Activated T-helper 1 cell treated with anti-CD3 and anti-CD28 coated beads, Interleukin-12 subunit alpha, Interleukin-12 subunit beta, Interleukin-2, Interleukin-4 antibody, amounts not matched to agents 30 ng/mL and 10 ng/mL and 1 ng/mL, durations not matched to agents 14 hours and 24 hours and 36 hours (primary cell): ENCODE data around the gene CCDC91. TPM values are rescaled to one million over a fixed set of nuclear protein-coding genes. Genes with fewer than 3 reads are reported as not detected.
"Not testable (repeated sequence)": the region's sequence is repeated elsewhere in the genome, so short reads cannot be mapped to it uniquely, and the experiment has no call there.

ENCODE experiments used
- DNase-seq: peaks from one replicate; pipeline ENCODE4 v3.0.0; 2021; ENCODE audit warnings: low spot score
- H3K27ac Mint-ChIP-seq: one replicate; pipeline ENCODE4 v1.8.0; 2021; ENCODE audit warnings: mild to moderate bottlenecking, mixed read lengths
- H3K27me3 Mint-ChIP-seq: one replicate; pipeline ENCODE4 v1.8.0; 2022; ENCODE audit warnings: mild to moderate bottlenecking, moderate library complexity, mixed read lengths; ENCODE audit not compliant: insufficient read depth
- H3K36me3 Mint-ChIP-seq: one replicate; pipeline ENCODE4 v1.8.0; 2021; ENCODE audit warnings: low read depth, mixed read lengths
- H3K4me1 Mint-ChIP-seq: one replicate; pipeline ENCODE4 v1.8.0; 2021; ENCODE audit warnings: low read depth, mixed read lengths
- H3K4me3 Mint-ChIP-seq: one replicate; pipeline ENCODE4 v1.8.0; 2021; ENCODE audit warnings: mild to moderate bottlenecking, moderate library complexity, mixed read lengths
- H3K9me3 Mint-ChIP-seq: one replicate; pipeline ENCODE4 v1.8.0; 2021; ENCODE audit warnings: mixed read lengths
- intact Hi-C: fragments of 100-400 bp; cut with micrococcal nuclease; formaldehyde crosslinking; loops from one replicate; pipeline ENCODE4 v1.15.1; 2024
- total RNA-seq: library from RNA; stranded (reverse); gene quantifications from 2 replicates; pipeline ENCODE4 v1.2.3, GENCODE V29; 2022

Gene CCDC91
- total RNA-seq, 1 donor from 2014 or later, result 12.9 TPM

GRCh38 chr12:28242129-28242495, 51.9 kb downstream of the CCDC91 start:
- no peak for DNase-seq
- Mint-ChIP-seq H3K4me3 (no peak overlapping the region), H3K36me3 (peaks cover 3% of the 10 kb centered on the region), H3K4me1 (no peaks in the 10 kb centered on the region), H3K9me3 (no peaks in the 10 kb centered on the region), H3K27ac (no peak overlapping the region), H3K27me3 (no peaks in the 10 kb centered on the region)
- intact Hi-C loops, result no loop called here

- no peaks in the 10 kb centered on the region for H3K4me1 Mint-ChIP-seq
- no peaks in the 10 kb centered on the region for H3K9me3 Mint-ChIP-seq
- H3K36me3 Mint-ChIP-seq, result peaks cover 3% of the 10 kb centered on the region
- intact Hi-C loops, result no loop called here
- no peak overlapping the region for H3K4me3 Mint-ChIP-seq
- no peak overlapping the region for H3K27ac Mint-ChIP-seq
- no peaks in the 10 kb centered on the region for H3K27me3 Mint-ChIP-seq
- no peak for DNase-seq
Measured at GRCh38 chr12:28242496-28243309, 52.4 kb downstream of the CCDC91 start.

GRCh38 chr12:28243310-28243633, 53.0 kb downstream of the CCDC91 start:
- H3K27me3 Mint-ChIP-seq, result no peaks in the 10 kb centered on the region
- peaks cover 3% of the 10 kb centered on the region for H3K36me3 Mint-ChIP-seq
- no peak overlapping the region for H3K4me3 Mint-ChIP-seq
- intact Hi-C loops, result no loop called here
- H3K4me1 Mint-ChIP-seq, result peaks cover 3% of the 10 kb centered on the region
- no peak overlapping the region for H3K27ac Mint-ChIP-seq
- no peak for DNase-seq
- no peaks in the 10 kb centered on the region for H3K9me3 Mint-ChIP-seq

- Mint-ChIP-seq H3K4me3 (no peak overlapping the region), H3K27me3 (no peaks in the 10 kb centered on the region), H3K4me1 (peaks cover 38% of the 10 kb centered on the region), H3K36me3 (peaks cover 5% of the 10 kb centered on the region), H3K9me3 (no peaks in the 10 kb centered on the region), H3K27ac (no peak overlapping the region)
- intact Hi-C loops, result no loop called here
- DNase-seq, result no peak
Measured at GRCh38 chr12:28247806-28248205, 57.5 kb downstream of the CCDC91 start.

- Mint-ChIP-seq H3K36me3 (peaks cover 5% of the 10 kb centered on the region), H3K27me3 (no peaks in the 10 kb centered on the region), H3K27ac (peak overlapping the region; percentile 40), H3K9me3 (no peaks in the 10 kb centered on the region), H3K4me3 (no peak overlapping the region), H3K4me1 (peaks cover 46% of the 10 kb centered on the region)
- no peak for DNase-seq
- intact Hi-C loops, result no loop called here
Measured at GRCh38 chr12:28248555-28249145, 58.4 kb downstream of the CCDC91 start.

GRCh38 chr12:28253161-28253641, 62.9 kb downstream of the CCDC91 start:
- H3K27me3 Mint-ChIP-seq, result no peaks in the 10 kb centered on the region
- H3K27ac Mint-ChIP-seq, result peak overlapping the region; percentile 97
- H3K9me3 Mint-ChIP-seq, result no peaks in the 10 kb centered on the region
- DNase-seq, result peak; percentile 18
- H3K4me1 Mint-ChIP-seq, result peaks cover 48% of the 10 kb centered on the region
- H3K36me3 Mint-ChIP-seq, result peaks cover 5% of the 10 kb centered on the region
- H3K4me3 Mint-ChIP-seq, result peak overlapping the region; percentile 74
- intact Hi-C loops, result loop anchor here (1.0 to 5.0 kb wide), 14 partner anchors 13 to 1314 kb away; partner anchors contain the start of genes CCDC91 and FGFR1OP2

GRCh38 chr12:28257411-28257810, 67.2 kb downstream of the CCDC91 start:
- H3K4me1 Mint-ChIP-seq, result peaks cover 16% of the 10 kb centered on the region
- H3K27ac Mint-ChIP-seq, result no peak overlapping the region
- no peaks in the 10 kb centered on the region for H3K27me3 Mint-ChIP-seq
- DNase-seq, result no peak
- intact Hi-C loops, result no loop called here
- peaks cover 2% of the 10 kb centered on the region for H3K36me3 Mint-ChIP-seq
- H3K4me3 Mint-ChIP-seq, result no peak overlapping the region
- H3K9me3 Mint-ChIP-seq, result no peaks in the 10 kb centered on the region

GRCh38 chr12:28258998-28259397, 68.7 kb downstream of the CCDC91 start:
- Mint-ChIP-seq H3K27ac (no peak overlapping the region), H3K9me3 (no peaks in the 10 kb centered on the region), H3K36me3 (peaks cover 2% of the 10 kb centered on the region), H3K4me3 (no peak overlapping the region), H3K27me3 (no peaks in the 10 kb centered on the region), H3K4me1 (peaks cover under 1% of the 10 kb centered on the region)
- intact Hi-C loops, result no loop called here
- DNase-seq, result no peak

- H3K27me3 Mint-ChIP-seq, result no peaks in the 10 kb centered on the region
- DNase-seq, result no peak
- H3K9me3 Mint-ChIP-seq, result peaks cover 4% of the 10 kb centered on the region
- no peaks in the 10 kb centered on the region for H3K4me1 Mint-ChIP-seq
- H3K4me3 Mint-ChIP-seq, result no peak overlapping the region
- H3K36me3 Mint-ChIP-seq, result peaks cover 3% of the 10 kb centered on the region
- no peak overlapping the region for H3K27ac Mint-ChIP-seq
- intact Hi-C loops, result loop anchor here (1.0 kb wide), 1 partner anchor 12 kb away; no protein-coding TSS in a partner anchor
Measured at GRCh38 chr12:28265435-28266042, 75.3 kb downstream of the CCDC91 start.

GRCh38 chr12:28267920-28268607, 77.8 kb downstream of the CCDC91 start:
- H3K4me1 Mint-ChIP-seq, H3K27me3 Mint-ChIP-seq, intact Hi-C loops, DNase-seq, H3K4me3 Mint-ChIP-seq, H3K36me3 Mint-ChIP-seq, H3K27ac Mint-ChIP-seq: not testable (repeated sequence)
- peaks cover 20% of the 10 kb centered on the region for H3K9me3 Mint-ChIP-seq

GRCh38 chr12:28268608-28269229, 78.5 kb downstream of the CCDC91 start:
- Mint-ChIP-seq H3K27me3 (no peaks in the 10 kb centered on the region), H3K9me3 (peaks cover 20% of the 10 kb centered on the region), H3K4me3 (no peak overlapping the region), H3K27ac (no peak overlapping the region), H3K36me3 (peaks cover 7% of the 10 kb centered on the region), H3K4me1 (no peaks in the 10 kb centered on the region)
- no peak for DNase-seq
- intact Hi-C loops, result no loop called here

GRCh38 chr12:28269851-28270250, 79.6 kb downstream of the CCDC91 start:
- no peak overlapping the region for H3K27ac Mint-ChIP-seq
- no peak for DNase-seq
- H3K27me3 Mint-ChIP-seq, result no peaks in the 10 kb centered on the region
- H3K4me1 Mint-ChIP-seq, result no peaks in the 10 kb centered on the region
- intact Hi-C loops, result no loop called here
- peaks cover 7% of the 10 kb centered on the region for H3K36me3 Mint-ChIP-seq
- no peak overlapping the region for H3K4me3 Mint-ChIP-seq
- peaks cover 20% of the 10 kb centered on the region for H3K9me3 Mint-ChIP-seq
